HEK293 (cell line): ENCODE results near the gene HMGXB3.

Experiments used
- CTCF ChIA-PET: fragments of 350-600 bp; formaldehyde crosslinking; extraction: SDS; loops from one replicate; lab custom pipeline; 2021; ENCODE audit warnings: antibody characterized with exemption; lab: Yijun Ruan, JAX
- POLR2A ChIA-PET: fragments of 300-600 bp; formaldehyde crosslinking; extraction: SDS; loops from one replicate; lab custom pipeline; 2020; ENCODE audit warnings: antibody characterized with exemption, inconsistent platforms; lab: Yijun Ruan, JAX
- H3K27ac ChIP-seq: fragments of 200-500 bp; sonication (Bioruptor generic); 2 replicates; pipeline ENCODE4 v1.5.1; 2014; ENCODE audit warnings: low read depth, low read length, control low read depth, inconsistent platforms; ENCODE audit errors: extremely low read depth
- H3K36me3 ChIP-seq, 2 experiments: fragments of 200-500 bp in 1 of 2; sonication (Bioruptor generic) in 1 of 2; 1 replicate in 1 of 2; 2 replicates in 1 of 2; pipeline ENCODE4 v1.5.1; 2014 to 2017; ENCODE audit warnings: inconsistent platforms in 2 of 2, low read length in 2 of 2; ENCODE audit not compliant: control insufficient read depth in 2 of 2, insufficient read depth in 1 of 2
- H3K4me1 ChIP-seq: fragments of 200-500 bp; sonication (Bioruptor generic); 2 replicates; pipeline ENCODE4 v1.5.1; 2014; ENCODE audit warnings: mild to moderate bottlenecking, low read length, inconsistent platforms; ENCODE audit not compliant: control insufficient read depth, insufficient read depth
- H3K4me3 ChIP-seq: 2 replicates; pipeline ENCODE4 v1.5.1; 2011; ENCODE audit warnings: low read depth, mild to moderate bottlenecking, control low read depth, low read length, moderate library complexity
- H3K9me3 ChIP-seq: fragments of 200-500 bp; sonication (Bioruptor generic); 2 replicates; pipeline ENCODE4 v1.5.1; 2014; ENCODE audit warnings: low read depth, low read length, inconsistent platforms; ENCODE audit not compliant: control insufficient read depth, insufficient read depth
- BCL11A ChIP-seq: fragments of 450-650 bp; formaldehyde crosslinking; IDR thresholded peaks from 2 replicates; pipeline ENCODE4 v1.5.1; 2016; ENCODE audit warnings: low read depth, missing biosample characterization, missing genetic modification characterization
- FEZF1 ChIP-seq: fragments of 450-650 bp; formaldehyde crosslinking; IDR thresholded peaks from 2 replicates; pipeline ENCODE4 v1.5.1; 2016; ENCODE audit warnings: missing biosample characterization, missing genetic modification characterization
- GLI2 ChIP-seq: fragments of 450-650 bp; formaldehyde crosslinking; IDR thresholded peaks from 2 replicates; pipeline ENCODE4; 2017; ENCODE audit warnings: missing biosample characterization, missing genetic modification characterization, low read depth, borderline replicate concordance
- GLIS1 ChIP-seq: fragments of 450-650 bp; formaldehyde crosslinking; IDR thresholded peaks from 2 replicates; pipeline ENCODE4 v1.5.1; 2016; ENCODE audit warnings: missing biosample characterization, missing genetic modification characterization
- OVOL3 ChIP-seq: fragments of 450-650 bp; formaldehyde crosslinking; IDR thresholded peaks from 2 replicates; pipeline ENCODE4 v1.5.1; 2016; ENCODE audit warnings: missing biosample characterization, missing genetic modification characterization
- SCRT2 ChIP-seq: fragments of 450-650 bp; formaldehyde crosslinking; IDR thresholded peaks from 2 replicates; pipeline ENCODE4 v1.5.1; 2016; ENCODE audit warnings: missing biosample characterization, missing genetic modification characterization
- SP7 ChIP-seq: fragments of 450-650 bp; formaldehyde crosslinking; IDR thresholded peaks from 2 replicates; pipeline ENCODE4 v1.5.1; 2016; ENCODE audit warnings: missing biosample characterization, missing genetic modification characterization
- TCF7L2 ChIP-seq: IDR thresholded peaks from 2 replicates; pipeline ENCODE4 v1.6.1; 2011; ENCODE audit warnings: low read depth, mild to moderate bottlenecking, inconsistent platforms, low read length, moderate library complexity, borderline replicate concordance
- ZBTB7A ChIP-seq: fragments of 450-650 bp; formaldehyde crosslinking; IDR thresholded peaks from 2 replicates; pipeline ENCODE4 v1.5.1; 2016; ENCODE audit warnings: low read depth, missing biosample characterization, missing genetic modification characterization
- ZFP3 ChIP-seq: fragments of 450-650 bp; formaldehyde crosslinking; IDR thresholded peaks from 2 replicates; pipeline ENCODE4 v1.5.1; 2016; ENCODE audit warnings: low read depth, missing biosample characterization, missing genetic modification characterization
- ZNF10 ChIP-seq: fragments of 450-650 bp; formaldehyde crosslinking; IDR thresholded peaks from 2 replicates; pipeline ENCODE4 v1.5.1; 2017; ENCODE audit warnings: missing biosample characterization, missing genetic modification characterization
- ZNF184 ChIP-seq: fragments of 450-650 bp; IDR thresholded peaks from 2 replicates; pipeline ENCODE4 v1.5.1; 2018; ENCODE audit warnings: missing biosample characterization, mild to moderate bottlenecking, missing genetic modification characterization
- ZNF2 ChIP-seq: fragments of 450-650 bp; formaldehyde crosslinking; IDR thresholded peaks from 2 replicates; pipeline ENCODE4 v1.5.1; 2016; ENCODE audit warnings: missing biosample characterization, missing genetic modification characterization
- ZNF221 ChIP-seq: fragments of 450-650 bp; formaldehyde crosslinking; IDR thresholded peaks from 2 replicates; pipeline ENCODE4 v1.5.1; 2017; ENCODE audit warnings: missing biosample characterization, missing genetic modification characterization, borderline replicate concordance
- ZNF292 ChIP-seq: fragments of 450-650 bp; formaldehyde crosslinking; IDR thresholded peaks from 2 replicates; pipeline ENCODE4 v1.5.1; 2016; ENCODE audit warnings: low read depth, missing biosample characterization, missing genetic modification characterization, borderline replicate concordance
- ZNF335 ChIP-seq: fragments of 450-650 bp; formaldehyde crosslinking; conservative IDR thresholded peaks from 2 replicates; pipeline ENCODE4 v1.5.1; 2016; ENCODE audit warnings: missing biosample characterization, missing genetic modification characterization
- ZNF394 ChIP-seq: fragments of 450-650 bp; formaldehyde crosslinking; IDR thresholded peaks from 2 replicates; pipeline ENCODE4 v1.5.1; 2016; ENCODE audit warnings: missing biosample characterization, missing genetic modification characterization, mild to moderate bottlenecking, moderate library complexity, borderline replicate concordance
- ZNF416 ChIP-seq: fragments of 450-650 bp; formaldehyde crosslinking; IDR thresholded peaks from 2 replicates; pipeline ENCODE4 v1.5.1; 2016; ENCODE audit warnings: missing biosample characterization, missing genetic modification characterization
- ZNF423 ChIP-seq: fragments of 450-650 bp; formaldehyde crosslinking; IDR thresholded peaks from 2 replicates; pipeline ENCODE4 v1.5.1; 2016; ENCODE audit warnings: missing biosample characterization, missing genetic modification characterization
- ZNF426 ChIP-seq: fragments of 450-650 bp; formaldehyde crosslinking; IDR thresholded peaks from 2 replicates; pipeline ENCODE4 v1.5.1; 2017; ENCODE audit warnings: missing biosample characterization, missing genetic modification characterization, mild to moderate bottlenecking, inconsistent platforms, moderate library complexity
- ZNF473 ChIP-seq: fragments of 450-650 bp; formaldehyde crosslinking; IDR thresholded peaks from 2 replicates; pipeline ENCODE4 v1.5.1; 2017; ENCODE audit warnings: missing biosample characterization, missing genetic modification characterization
- ZNF48 ChIP-seq: fragments of 450-650 bp; formaldehyde crosslinking; IDR thresholded peaks from 2 replicates; pipeline ENCODE4 v1.5.1; 2016; ENCODE audit warnings: missing biosample characterization, missing genetic modification characterization
- ZNF501 ChIP-seq: fragments of 450-650 bp; formaldehyde crosslinking; IDR thresholded peaks from 2 replicates; pipeline ENCODE4 v1.5.1; 2016; ENCODE audit warnings: missing biosample characterization, missing genetic modification characterization
- ZNF555 ChIP-seq: fragments of 450-650 bp; formaldehyde crosslinking; conservative IDR thresholded peaks from 2 replicates; pipeline ENCODE4 v1.5.1; 2017; ENCODE audit warnings: missing biosample characterization, mild to moderate bottlenecking, missing genetic modification characterization, inconsistent platforms
- ZNF558 ChIP-seq: fragments of 450-650 bp; formaldehyde crosslinking; IDR thresholded peaks from 2 replicates; pipeline ENCODE4 v1.5.1; 2016; ENCODE audit warnings: missing biosample characterization, missing genetic modification characterization
- ZNF560 ChIP-seq: fragments of 450-650 bp; formaldehyde crosslinking; IDR thresholded peaks from 2 replicates; pipeline ENCODE4 v1.5.1; 2017; ENCODE audit warnings: missing biosample characterization, missing genetic modification characterization, borderline replicate concordance
- ZNF610 ChIP-seq: fragments of 450-650 bp; formaldehyde crosslinking; IDR thresholded peaks from 2 replicates; pipeline ENCODE4 v1.5.1; 2016; ENCODE audit warnings: missing biosample characterization, missing genetic modification characterization, borderline replicate concordance
- ZNF623 ChIP-seq: fragments of 450-650 bp; formaldehyde crosslinking; IDR thresholded peaks from 2 replicates; pipeline ENCODE4 v1.5.1; 2016; ENCODE audit warnings: missing biosample characterization, missing genetic modification characterization
- ZNF654 ChIP-seq: fragments of 450-650 bp; formaldehyde crosslinking; IDR thresholded peaks from 2 replicates; pipeline ENCODE4 v1.5.1; 2016; ENCODE audit warnings: low read depth, missing biosample characterization, missing genetic modification characterization
- ZNF677 ChIP-seq: fragments of 450-650 bp; IDR thresholded peaks from 2 replicates; pipeline ENCODE4 v1.5.0; 2018; ENCODE audit warnings: missing biosample characterization, mild to moderate bottlenecking, missing genetic modification characterization, moderate library complexity
- ZNF768 ChIP-seq: fragments of 450-650 bp; formaldehyde crosslinking; IDR thresholded peaks from 2 replicates; pipeline ENCODE4 v1.5.1; 2018; ENCODE audit warnings: missing biosample characterization, mild to moderate bottlenecking, missing genetic modification characterization
- ZNF830 ChIP-seq: fragments of 450-650 bp; IDR thresholded peaks from 2 replicates; pipeline ENCODE4 v1.5.0; 2018; ENCODE audit warnings: missing biosample characterization, missing genetic modification characterization, low read depth, mild to moderate bottlenecking, moderate library complexity

Gene HMGXB3

GRCh38 chr5:149963729-149964128 lies 36.8 kb upstream of the HMGXB3 start:
- H3K27ac ChIP-seq, result no peak overlapping the region
- H3K9me3 ChIP-seq, result no peaks in the 10 kb centered on the region
- ChIA-PET CTCF (interaction anchor here (0.7 to 6.8 kb wide), 4 partner anchors 27 to 126 kb away, joined by 3 to 175 read pairs (median 30); no protein-coding TSS in a partner anchor), POLR2A (interaction anchor here (0.7 kb wide), 2 partner anchors 527 to 603 kb away, joined by 3 read pairs; no protein-coding TSS in a partner anchor)
- no peak overlapping the region for H3K4me3 ChIP-seq
- peaks cover 0 to 2% of the 10 kb centered on the region in 2 experiments; a peak in 1 of 3 replicates for H3K36me3 ChIP-seq
- H3K4me1 ChIP-seq, result no peaks in the 10 kb centered on the region
- TF ChIP-seq ZNF830 (tag by site-specific recombination) (no peak), ZNF610 (tag by site-specific recombination) (no peak), ZNF560 (tag by site-specific recombination) (no peak), ZNF48 (no peak), ZNF473 (tag by site-specific recombination) (no peak), ZNF426 (tag by site-specific recombination) (no peak), OVOL3 (tag by site-specific recombination) (no peak), ZNF10 (tag by site-specific recombination) (no peak), FEZF1 (tag by site-specific recombination) (no peak), ZNF768 (no peak), ZFP3 (tag by site-specific recombination) (no peak), ZNF335 (tag by site-specific recombination) (no peak), ZNF623 (no peak), SP7 (tag by site-specific recombination) (no peak), ZNF221 (tag by site-specific recombination) (no peak), ZNF423 (tag by site-specific recombination) (no peak)

GRCh38 chr5:149966946-149967345 lies 33.6 kb upstream of the HMGXB3 start:
- CTCF ChIA-PET, result interaction anchor here (0.6 to 5.5 kb wide), 6 partner anchors 24 to 133 kb away, joined by 3 to 31 read pairs (median 11); no protein-coding TSS in a partner anchor
- POLR2A ChIA-PET, result interaction anchor here (0.5 kb wide), 1 partner anchor 51 kb away, joined by 3 read pairs; no protein-coding TSS in a partner anchor

DNA sequence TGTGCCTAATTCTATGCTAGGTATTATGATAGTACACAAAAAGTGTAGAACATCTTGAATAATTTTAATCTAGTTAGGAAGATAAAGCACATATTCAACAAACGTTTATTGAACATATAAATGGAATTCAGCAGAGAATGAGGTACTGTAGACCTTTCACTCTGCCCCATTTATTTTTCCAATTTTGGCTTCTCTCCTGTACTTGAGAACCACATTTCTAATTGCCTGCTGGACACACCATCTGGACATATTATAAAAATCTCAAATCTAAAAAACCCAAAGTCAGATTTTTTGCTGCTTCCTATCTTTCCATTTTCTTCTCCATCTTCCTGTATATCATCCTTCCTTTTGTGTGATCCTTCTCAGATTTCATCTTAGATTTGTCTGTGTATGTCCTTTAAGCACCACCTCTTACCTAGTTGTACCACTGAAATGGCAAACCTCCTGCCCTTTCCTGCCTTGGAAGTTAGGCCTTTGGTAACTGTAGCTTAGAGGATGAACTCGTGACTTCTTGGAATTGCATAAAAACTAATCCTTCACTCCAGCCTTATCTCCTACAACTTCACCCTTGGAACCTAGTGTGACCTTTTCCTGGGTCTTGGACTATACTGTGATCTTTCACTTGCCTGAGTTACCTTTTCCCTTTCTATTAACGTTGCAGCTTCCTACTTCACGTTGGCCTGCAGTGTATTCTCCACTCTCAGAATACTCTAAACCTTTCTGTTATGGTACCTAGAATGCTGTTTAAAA lies 31.2 kb upstream of the HMGXB3 start:
- no peak for TF ChIP-seq ZNF501 (tag by site-specific recombination)
- no peak for TF ChIP-seq ZNF555 (tag by site-specific recombination)
- no peak for TF ChIP-seq ZNF677 (tag by site-specific recombination)
- no peak for TF ChIP-seq GLI2 (tag by site-specific recombination)
- TF ChIP-seq ZNF184 (tag by site-specific recombination), result no peak
- no peak for TF ChIP-seq ZNF221 (tag by site-specific recombination)
- TF ChIP-seq, all 188 proteins: peak for 0

More at GRCh38 chr5:149966946-149967345, 33.6 kb upstream of the HMGXB3 start:
- H3K9me3 ChIP-seq, result no peaks in the 10 kb centered on the region
- no peaks in the 10 kb centered on the region for H3K4me1 ChIP-seq
- no peak overlapping the region for H3K4me3 ChIP-seq
- no peak overlapping the region for H3K27ac ChIP-seq
- peaks cover 0 to 2% of the 10 kb centered on the region in 2 experiments; a peak in 1 of 3 replicates for H3K36me3 ChIP-seq
- TF ChIP-seq SCRT2 (tag by site-specific recombination), result no peak
- no peak for TF ChIP-seq BCL11A (tag by site-specific recombination)
- no peak for TF ChIP-seq GLIS1
- no peak for TF ChIP-seq ZNF654 (tag by site-specific recombination)
- TF ChIP-seq ZNF2 (tag by site-specific recombination), result no peak
- no peak for TF ChIP-seq ZNF555 (tag by site-specific recombination)
- TF ChIP-seq ZNF394 (tag by site-specific recombination), result no peak
- TF ChIP-seq ZNF292, result no peak
- TF ChIP-seq TCF7L2, result no peak
- no peak for TF ChIP-seq ZNF558 (tag by site-specific recombination)
- TF ChIP-seq ZNF423 (tag by site-specific recombination), result no peak
- no peak for TF ChIP-seq ZFP3 (tag by site-specific recombination)
- no peak for TF ChIP-seq ZBTB7A
- TF ChIP-seq ZNF416, result no peak

More for the DNA sequence above, 31.2 kb upstream of the HMGXB3 start:
- H3K4me1 ChIP-seq, result no peaks in the 10 kb centered on the region
- H3K27ac ChIP-seq, result no peak overlapping the region
- no peaks in the 10 kb centered on the region for H3K9me3 ChIP-seq
- CTCF ChIA-PET, result interaction anchor here (0.6 to 5.5 kb wide), 9 partner anchors 8 to 351 kb away, joined by 3 to 31 read pairs (median 4); no protein-coding TSS in a partner anchor
- H3K36me3 ChIP-seq, result no peaks in the 10 kb centered on the region
- H3K4me3 ChIP-seq, result no peak overlapping the region
- POLR2A ChIA-PET, result interaction anchor here (1.0 kb wide), 1 partner anchor 9 kb away, joined by 4 read pairs; the partner anchor contains the start of gene SLC26A2
